H1 (cell line): ENCODE data around the gene DKK2. TPM values are rescaled to one million over a fixed set of nuclear protein-coding genes. Genes with fewer than 3 reads are reported as not detected.

Source experiments
- CTCF ChIA-PET: fragments of 300-600 bp; sonication (Branson Sonifier 250); formaldehyde crosslinking; loops from one replicate; lab custom pipeline; 2021; ENCODE audit not compliant: partially characterized antibody; lab: Charles Lee
- POLR2A ChIA-PET: fragments of 300-600 bp; sonication (Branson Sonifier 250); formaldehyde crosslinking; loops from one replicate; lab custom pipeline; 2021; ENCODE audit warnings: inconsistent platforms; ENCODE audit not compliant: partially characterized antibody; lab: Charles Lee
- DNase-seq, 2 experiments: peaks; one replicate each; pipeline versions ENCODE4 v3.0.0 to v3.0.0-alpha.2; 2010 to 2022; ENCODE audit warnings: low spot score in 2 of 2, low read depth in 1 of 2, mixed read lengths in 1 of 2
- FAIRE-seq: peaks from 2 replicates; lab custom pipeline; 2011; peaks lifted over from hg19 to GRCh38; lab: Jason Lieb, UNC
- H2AFZ ChIP-seq: 2 replicates; pipeline ENCODE4 v1.8.1; 2012; ENCODE audit warnings: low read length, inconsistent platforms
- H2AK5ac ChIP-seq: 2 replicates; pipeline ENCODE4 v1.6.1; 2013; ENCODE audit warnings: low read depth, low read length
- H2BK120ac ChIP-seq: replicated peaks from 2 replicates; pipeline ENCODE3; 2013; ENCODE audit warnings: low read depth, low read length, inconsistent platforms
- H2BK12ac ChIP-seq: 2 replicates; pipeline ENCODE4 v1.6.1; 2013; ENCODE audit warnings: low read depth, low read length
- H2BK15ac ChIP-seq: 2 replicates; pipeline ENCODE4 v1.6.1; 2013; ENCODE audit warnings: low read length
- H2BK20ac ChIP-seq: 2 replicates; pipeline ENCODE4 v1.6.1; 2013; ENCODE audit warnings: low read length
- H2BK5ac ChIP-seq: 2 replicates; pipeline ENCODE4 v1.6.1; 2013; ENCODE audit warnings: low read depth, low read length
- H3K14ac ChIP-seq: 2 replicates; pipeline ENCODE4 v1.6.1; 2013; ENCODE audit warnings: inconsistent platforms; ENCODE audit not compliant: insufficient read length
- H3K18ac ChIP-seq: 2 replicates; pipeline ENCODE4 v1.6.1; 2013; ENCODE audit warnings: low read length; ENCODE audit errors: extremely low read depth
- H3K23ac ChIP-seq: 2 replicates; pipeline ENCODE4 v1.6.1; 2013; ENCODE audit warnings: inconsistent platforms; ENCODE audit not compliant: insufficient read length
- H3K23me2 ChIP-seq: 2 replicates; pipeline ENCODE4 v1.6.1; 2013; ENCODE audit warnings: low read depth, low read length
- H3K27ac ChIP-seq: 2 replicates; pipeline ENCODE4 v1.6.1; 2011; ENCODE audit warnings: low read depth, low read length, inconsistent platforms
- H3K27me3 ChIP-seq, 4 experiments: replicated peaks in 1 of 4; 1 replicate in 1 of 4; 2 replicates in 3 of 4; pipeline versions ENCODE4 v1.6.1 to v1.8.1; 2011 to 2013; ENCODE audit warnings: low read length in 3 of 4, mild to moderate bottlenecking in 3 of 4, inconsistent platforms in 2 of 4, mixed read lengths in 2 of 4, moderate library complexity in 1 of 4; ENCODE audit not compliant: control insufficient read depth in 3 of 4, insufficient read depth in 3 of 4; ENCODE audit errors: extremely low read depth in 1 of 4
- H3K36me3 ChIP-seq, 4 experiments: 2 replicates each; pipeline versions ENCODE4 v1.6.1 to v1.8.1; 2011 to 2013; ENCODE audit warnings: mild to moderate bottlenecking in 4 of 4, low read length in 3 of 4, moderate library complexity in 2 of 4, control low read depth in 1 of 4, inconsistent platforms in 1 of 4; ENCODE audit not compliant: insufficient read depth in 4 of 4, control insufficient read depth in 2 of 4
- H3K4ac ChIP-seq: replicated peaks from 2 replicates; pipeline ENCODE3; 2013; ENCODE audit warnings: low read length, low read depth, mixed read lengths, inconsistent platforms; ENCODE audit not compliant: insufficient read length
- H3K4me1 ChIP-seq, 4 experiments: replicated peaks in 1 of 4; 1 replicate in 1 of 4; 2 replicates in 3 of 4; pipeline versions ENCODE4 v1.6.1 to v1.8.1; 2011 to 2013; ENCODE audit warnings: low read length in 3 of 4, inconsistent platforms in 2 of 4, mixed read lengths in 1 of 4; ENCODE audit not compliant: insufficient read depth in 4 of 4, control insufficient read depth in 3 of 4
- H3K4me2 ChIP-seq, 2 experiments: 2 replicates each; pipeline versions ENCODE4 v1.6.1 to v1.8.1; 2011 to 2013; ENCODE audit warnings: low read depth in 2 of 2, low read length in 2 of 2, control low read depth in 1 of 2, inconsistent platforms in 1 of 2, mild to moderate bottlenecking in 1 of 2; ENCODE audit not compliant: insufficient read depth in 1 of 2
- H3K4me3 ChIP-seq, 4 experiments: fragments of 200-600, 300-600 bp in 1 of 4; sonication (generic), shearing (Covaris generic), sonication (Bioruptor Twin) in 1 of 4; 2 replicates each; pipeline versions ENCODE4 v1.5.1 to v1.8.1; 2011 to 2016; ENCODE audit warnings: low read length in 4 of 4, low read depth in 3 of 4, control low read depth in 2 of 4, inconsistent platforms in 2 of 4, mild to moderate bottlenecking in 2 of 4, mixed read lengths in 1 of 4, moderate library complexity in 1 of 4; ENCODE audit not compliant: insufficient read depth in 2 of 4; ENCODE audit errors: extremely low read depth in 1 of 4
- H3K56ac ChIP-seq: replicated peaks from 2 replicates; pipeline ENCODE3; 2013; ENCODE audit warnings: low read depth, mild to moderate bottlenecking, mixed read lengths, low read length, inconsistent platforms; ENCODE audit not compliant: insufficient read length
- H3K79me1 ChIP-seq: 2 replicates; pipeline ENCODE4 v1.6.1; 2013; ENCODE audit warnings: low read depth, low read length, control low read depth
- H3K79me2 ChIP-seq, 2 experiments: 2 replicates each; pipeline versions ENCODE4 v1.6.1 to v1.8.1; 2012 to 2013; ENCODE audit warnings: low read length in 2 of 2, mild to moderate bottlenecking in 2 of 2, inconsistent platforms in 1 of 2; ENCODE audit not compliant: insufficient read depth in 2 of 2, control insufficient read depth in 1 of 2
- H3K9ac ChIP-seq, 4 experiments: replicated peaks in 1 of 4; 1 replicate in 1 of 4; 2 replicates in 3 of 4; pipeline versions ENCODE4 v1.6.1 to v1.8.1; 2011 to 2013; ENCODE audit warnings: low read depth in 3 of 4, low read length in 3 of 4, control low read depth in 2 of 4, mild to moderate bottlenecking in 2 of 4, moderate library complexity in 2 of 4, inconsistent platforms in 1 of 4; ENCODE audit errors: extremely low read depth in 1 of 4
- H3K9me3 ChIP-seq, 2 experiments: 2 replicates each; pipeline versions ENCODE4 v1.6.1 to v1.8.1; 2012 to 2013; ENCODE audit warnings: mild to moderate bottlenecking in 2 of 2, moderate library complexity in 2 of 2, control low read depth in 1 of 2, inconsistent platforms in 1 of 2, low read depth in 1 of 2, low read length in 1 of 2, mixed read lengths in 1 of 2; ENCODE audit not compliant: insufficient read depth in 2 of 2
- H4K20me1 ChIP-seq, 2 experiments: replicated peaks in 1 of 2; 2 replicates each; pipeline versions ENCODE3 to v1.8.1; 2011 to 2013; ENCODE audit warnings: inconsistent platforms in 2 of 2, low read length in 2 of 2, mild to moderate bottlenecking in 1 of 2; ENCODE audit not compliant: insufficient read depth in 2 of 2, control insufficient read depth in 1 of 2
- H4K5ac ChIP-seq: 2 replicates; pipeline ENCODE4 v1.6.1; 2013; ENCODE audit warnings: low read length, low read depth, mixed read lengths, inconsistent platforms; ENCODE audit not compliant: insufficient read length
- H4K8ac ChIP-seq: 2 replicates; pipeline ENCODE4 v1.8.0; 2013; ENCODE audit warnings: mild to moderate bottlenecking, moderate library complexity, low read length, inconsistent platforms; ENCODE audit not compliant: insufficient read depth; ENCODE audit errors: extremely low read depth
- H4K91ac ChIP-seq: replicated peaks from 2 replicates; pipeline ENCODE3; 2013; ENCODE audit warnings: low read length, mixed read lengths, inconsistent platforms; ENCODE audit not compliant: insufficient read length
- BCL11A ChIP-seq, 2 experiments: IDR thresholded peaks; one replicate each; pipeline ENCODE4 v1.6.1; 2011; ENCODE audit warnings: low read depth in 2 of 2, low read length in 2 of 2, mild to moderate bottlenecking in 2 of 2
- CTBP2 ChIP-seq: IDR thresholded peaks from 2 replicates; pipeline ENCODE4 v1.7.0; 2011; ENCODE audit warnings: borderline replicate concordance, mild to moderate bottlenecking, moderate library complexity, mixed read lengths, low read length; ENCODE audit not compliant: insufficient read depth, insufficient read length
- FOSL1 ChIP-seq: IDR thresholded peaks from 2 replicates; pipeline ENCODE4 v1.6.1; 2011; ENCODE audit warnings: mild to moderate bottlenecking, low read depth, low read length, moderate library complexity; ENCODE audit not compliant: insufficient read depth
- HDAC6 ChIP-seq: IDR thresholded peaks from one replicate; pipeline ENCODE4 v1.7.1; 2012; ENCODE audit warnings: low read depth, mild to moderate bottlenecking, inconsistent platforms, low read length, moderate library complexity
- KDM4A ChIP-seq: IDR thresholded peaks from one replicate; pipeline ENCODE4 v1.7.1; 2012; ENCODE audit warnings: low read depth, mild to moderate bottlenecking, moderate library complexity, low read length, inconsistent platforms; ENCODE audit not compliant: severe bottlenecking
- KDM5A ChIP-seq: fragments of 200-600 bp; IDR thresholded peaks from 2 replicates; pipeline ENCODE4 v1.7.1; 2012; ENCODE audit warnings: mild to moderate bottlenecking, low read length, inconsistent platforms, mixed read lengths
- POU5F1 ChIP-seq: IDR thresholded peaks from 2 replicates; pipeline ENCODE4 v1.6.1; 2011; ENCODE audit warnings: low read depth, mild to moderate bottlenecking, low read length, moderate library complexity
- RFX5 ChIP-seq: IDR thresholded peaks from 2 replicates; pipeline ENCODE4 v1.6.1; 2011; ENCODE audit warnings: low read depth, low read length, improper control_type of control experiment, borderline replicate concordance
- TCF12 ChIP-seq: IDR thresholded peaks from 2 replicates; pipeline ENCODE4 v1.6.1; 2011; ENCODE audit warnings: low read depth, mild to moderate bottlenecking, low read length
- WGBS, 2 experiments: shearing (Covaris generic) in 1 of 2; methylation state at CpG; one replicate each; pipeline versions ENCODE4 v1.1.6 to v1.1.7; 2013 to 2015; ENCODE audit warnings: low lambda C conversion rate in 2 of 2, mixed read lengths in 2 of 2, inconsistent platforms in 1 of 2, low coverage in 1 of 2, missing lambda C conversion rate in 1 of 2; ENCODE audit not compliant: insufficient replicate concordance in 2 of 2, insufficient coverage in 1 of 2, insufficient read length in 1 of 2; ENCODE audit errors: extremely low coverage in 1 of 2, missing lambda C conversion rate in 1 of 2; 5-methylcytosine and 5-hydroxymethylcytosine counted together
- polyA plus RNA-seq, 7 experiments: library from polyadenylated mRNA; depleted of rRNA in 3 of 7; stranded (reverse) in 5 of 7; unstranded in 2 of 7; fragments of >200 nt in 5 of 7; fragments of 200-250 nt in 2 of 7; gene quantifications; 1 replicate in 5 of 7; 2 replicates in 1 of 7; 4 replicates in 1 of 7; pipeline versions ENCODE4 v1.2.1 to v1.2.3, GENCODE V29; 2011 to 2013; ENCODE audit warnings: missing spikeins in 2 of 7, mixed read lengths in 2 of 7
- total RNA-seq: library from RNA; stranded (reverse); fragmentation: NEBNext Ultra II Directional; extraction: Animal tissue kit (Norgen Biotek cat#: 25700); gene quantifications from 2 replicates; pipeline ENCODE4 v1.2.1, GENCODE V29; 2021

The DKK2 gene
- total and polyA plus RNA-seq, 2 of the 8 experiments (the other 6 are each of a cell fraction or from before 2014, with no cell fraction given), result 0.09 to 0.13 TPM

- Histone ChIP-seq H4K20me1 (no peaks in the 10 kb centered on the region), H3K27ac (no peak overlapping the region), H2BK15ac (no peak overlapping the region), H3K4me3 (no peak overlapping the region), H2BK12ac (no peak overlapping the region), H3K56ac (no peak overlapping the region), H3K27me3 (no peaks in the 10 kb centered on the region), H3K14ac (no peak overlapping the region), H3K36me3 (no peaks in the 10 kb centered on the region), H2BK20ac (no peak overlapping the region), H3K18ac (no peak overlapping the region), H2BK120ac (no peak overlapping the region), H3K79me1 (no peaks in the 10 kb centered on the region), H2AFZ (no peak overlapping the region), H2AK5ac (no peak overlapping the region), H3K9me3 (no peaks in the 10 kb centered on the region), H3K23me2 (no peaks in the 10 kb centered on the region; the same call in 1 of the 2 replicates), H3K9ac (no peak overlapping the region), H4K5ac (no peak overlapping the region), H2BK5ac (no peak overlapping the region), H3K4ac (no peak overlapping the region), H3K4me2 (no peak overlapping the region), H4K91ac (no peak overlapping the region), H3K23ac (no peak overlapping the region), H3K79me2 (no peaks in the 10 kb centered on the region), H3K4me1 (peaks cover 0 to 9% (median under 1%) of the 10 kb centered on the region in 4 experiments; a peak in 2 of 7 replicates), H4K8ac (no peak overlapping the region)
- 96% methylated on average over 3 of the region's 3 CpGs; no CpG with 5 or more reads in 1 of the 2 experiments for WGBS, 2 experiments
- DNase-seq, result no peak
- FAIRE-seq, result no peak
- ChIA-PET POLR2A (no interaction called here), CTCF (interaction anchor here (0.8 kb wide), 1 partner anchor 39 kb away, joined by 3 read pairs; no protein-coding TSS in a partner anchor)
- TF ChIP-seq CTBP2 (no peak), FOSL1 (no peak), TCF12 (no peak), POU5F1 (no peak), KDM5A (no peak), RFX5 (no peak), HDAC6 (no peak), KDM4A (no peak), BCL11A (IDR thresholded peaks at IDR 0.05; ENCODE audit: low read depth in 2 of 2, low read length in 2 of 2) (no peak)
Observed at GRCh38 chr4:106985830-106986229, 50.3 kb downstream of the DKK2 start.
